Fibroblast of lung (primary cell): ENCODE results near the gene SSMEM1.

Experiments used
- CTCF ChIP-seq, 2 donors: IDR thresholded peaks in 1 of 2; conservative IDR thresholded peaks in 1 of 2; 1 replicate in 1 of 2; 2 replicates in 1 of 2; pipeline ENCODE4 v1.5.1; 2011 to 2012; ENCODE audit warnings: low read length in 2 of 2, control low read depth in 1 of 2, inconsistent platforms in 1 of 2, low read depth in 1 of 2, mild to moderate bottlenecking in 1 of 2
- EZH2 ChIP-seq: IDR thresholded peaks from 2 replicates; pipeline ENCODE4 v1.5.1; 2012; ENCODE audit warnings: low read length, control low read depth, mild to moderate bottlenecking; ENCODE audit errors: missing control alignments

- TF ChIP-seq CTCF (conservative IDR thresholded peaks at IDR 0.05 in 1 of 2, IDR thresholded peaks at IDR 0.05 in 1 of 2; ENCODE audit: low read depth in 1 of 2, low read length in 2 of 2) = no peak
- TF ChIP-seq EZH2 = no peak
These were observed 12.2 kb downstream of the SSMEM1 start for GRCh38 chr7:130219871-130220270.
